Thoracic aorta (tissue), 2 donors: ENCODE results near the gene LURAP1L. TPM values are rescaled to one million over a fixed set of nuclear protein-coding genes. Genes with fewer than 3 reads are reported as not detected.

Source experiments
- ATAC-seq: fragments of 150-250 bp; one replicate; pipeline ENCODE4 v1.8.0; 2017; ENCODE audit warnings: low read depth; ENCODE audit not compliant: insufficient number of reproducible peaks, low FRiP score
- DNase-seq: peaks from one replicate; pipeline ENCODE4 v3.0.0-alpha.2; 2020; ENCODE audit warnings: low spot score
- H3K27ac ChIP-seq, 2 donors: fragments of 200-600 bp; sonication (generic); 1 replicate in 1 of 2; 2 replicates in 1 of 2; pipeline ENCODE4 v1.5.1; 2016; ENCODE audit warnings: mild to moderate bottlenecking in 2 of 2, moderate library complexity in 2 of 2
- H3K27me3 ChIP-seq: fragments of 200-600 bp; sonication (generic); replicated peaks from 2 replicates; pipeline ENCODE4 v1.6.0; 2016; ENCODE audit warnings: mild to moderate bottlenecking; ENCODE audit not compliant: insufficient read depth
- H3K36me3 ChIP-seq: fragments of 200-600 bp; sonication (generic); one replicate; pipeline ENCODE4 v1.5.1; 2016
- H3K4me1 ChIP-seq, 2 donors: fragments of 200-600 bp; sonication (generic); 1 replicate in 1 of 2; 2 replicates in 1 of 2; pipeline versions ENCODE4 v1.5.1 to v1.6.0; 2016; ENCODE audit warnings: low read depth in 2 of 2, mild to moderate bottlenecking in 1 of 2; ENCODE audit not compliant: control insufficient read depth in 1 of 2
- H3K4me3 ChIP-seq: fragments of 200-600 bp; sonication (generic); 2 replicates; pipeline ENCODE4 v1.5.1; 2016; ENCODE audit warnings: mild to moderate bottlenecking
- H3K9me3 ChIP-seq: fragments of 200-600 bp; sonication (generic); 2 replicates; pipeline ENCODE4 v1.5.1; 2016
- CTCF ChIP-seq: fragments of 200-600 bp; sonication (generic); IDR thresholded peaks from one replicate; pipeline ENCODE4 v1.5.1; 2019; ENCODE audit warnings: antibody characterized with exemption
- total RNA-seq, 2 donors: library from RNA; depleted of rRNA; stranded (reverse); fragments of >200 nt; gene quantifications; one replicate each; pipeline versions ENCODE4 v1.1.0 to v1.2.3, GENCODE V29; 2016

The LURAP1L gene
- total RNA-seq, 2 donors from 2014 or later = 10.3 to 14.7 TPM

- no peak for DNase-seq
- no peak overlapping the region for H3K4me3 ChIP-seq
- H3K4me1 ChIP-seq = no peaks in the 10 kb centered on the region
- no peak for TF ChIP-seq CTCF
- no peak for ATAC-seq
- no peaks in the 10 kb centered on the region for H3K27me3 ChIP-seq
- H3K9me3 ChIP-seq = no peaks in the 10 kb centered on the region
- H3K27ac ChIP-seq = no peak overlapping the region
- H3K36me3 ChIP-seq = no peaks in the 10 kb centered on the region
Observed at GRCh38 chr9:12735665-12736064, 39.2 kb upstream of the LURAP1L start.

- Histone ChIP-seq H3K27ac (no peak overlapping the region), H3K36me3 (no peaks in the 10 kb centered on the region), H3K4me1 (no peaks in the 10 kb centered on the region), H3K9me3 (no peaks in the 10 kb centered on the region), H3K4me3 (no peak overlapping the region), H3K27me3 (no peaks in the 10 kb centered on the region)
- ATAC-seq (no peak), DNase-seq (no peak)
- no peak for TF ChIP-seq CTCF
Observed at GRCh38 chr9:12737871-12738270, 36.9 kb upstream of the LURAP1L start.

- Histone ChIP-seq H3K9me3 (no peaks in the 10 kb centered on the region), H3K4me1 (no peaks in the 10 kb centered on the region), H3K27me3 (no peaks in the 10 kb centered on the region), H3K27ac (no peak overlapping the region), H3K4me3 (no peak overlapping the region), H3K36me3 (no peaks in the 10 kb centered on the region)
- ATAC-seq (no peak), DNase-seq (no peak)
- no peak for TF ChIP-seq CTCF
Observed at GRCh38 chr9:12739014-12739652, 35.7 kb upstream of the LURAP1L start.

GRCh38 chr9:12740845-12741244, 34.0 kb upstream of the LURAP1L start:
- H3K36me3 ChIP-seq = no peaks in the 10 kb centered on the region
- no peaks in the 10 kb centered on the region for H3K4me1 ChIP-seq
- TF ChIP-seq CTCF = no peak
- DNase-seq (no peak), ATAC-seq (no peak)
- no peak overlapping the region for H3K4me3 ChIP-seq
- H3K9me3 ChIP-seq = no peaks in the 10 kb centered on the region
- H3K27me3 ChIP-seq = no peaks in the 10 kb centered on the region
- H3K27ac ChIP-seq = no peak overlapping the region

- no peaks in the 10 kb centered on the region for H3K36me3 ChIP-seq
- H3K27ac ChIP-seq = no peak overlapping the region
- DNase-seq = no peak
- no peak overlapping the region for H3K4me3 ChIP-seq
- H3K4me1 ChIP-seq = no peaks in the 10 kb centered on the region
- no peaks in the 10 kb centered on the region for H3K9me3 ChIP-seq
- no peak for ATAC-seq
- no peaks in the 10 kb centered on the region for H3K27me3 ChIP-seq
- no peak for TF ChIP-seq CTCF
Observed at GRCh38 chr9:12748016-12748415, 26.8 kb upstream of the LURAP1L start.
